Esophagus squamous epithelium (tissue), 4 donors: ENCODE results near the gene ALPL.

Experiments used
- POLR2A ChIP-seq, 4 donors: fragments of 450-650 bp; IDR thresholded peaks; one replicate each; pipeline ENCODE4 v1.6.1; 2017; ENCODE audit warnings: antibody characterized with exemption in 4 of 4, mild to moderate bottlenecking in 4 of 4, moderate library complexity in 3 of 4
- TF ChIP-seq, protein P1 (sequence below), 6 experiments: fragments of 450-650 bp in 4 of 6; fragments of 200-600 bp in 2 of 6; sonication (generic) in 2 of 6; IDR thresholded peaks; one replicate each; pipeline ENCODE4 v1.5.1; 2016 to 2019; ENCODE audit warnings: antibody characterized with exemption in 6 of 6, mild to moderate bottlenecking in 4 of 6, moderate library complexity in 4 of 6

DNA sequence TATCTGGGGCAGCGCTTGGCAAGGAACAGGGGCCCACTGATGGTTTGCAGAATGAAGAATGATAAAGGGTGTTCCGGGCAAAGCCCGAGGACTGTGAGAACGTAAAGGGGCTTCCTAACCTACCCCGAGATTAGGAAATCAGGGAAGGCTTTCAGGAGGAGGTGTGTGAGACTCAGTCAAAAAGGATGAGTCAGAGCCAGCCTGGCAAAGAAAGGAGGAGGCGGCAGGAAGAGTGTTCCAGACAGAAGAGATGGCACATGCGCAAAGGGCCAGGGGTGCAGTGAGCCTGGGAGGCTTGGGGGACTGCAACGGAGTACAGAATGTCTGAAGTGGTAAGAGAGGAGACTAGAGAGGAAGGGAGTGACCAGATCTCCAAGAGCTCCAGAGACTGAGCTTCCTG is 89.7 kb downstream of the ALPL start:
- TF ChIP-seq, protein P1, sequence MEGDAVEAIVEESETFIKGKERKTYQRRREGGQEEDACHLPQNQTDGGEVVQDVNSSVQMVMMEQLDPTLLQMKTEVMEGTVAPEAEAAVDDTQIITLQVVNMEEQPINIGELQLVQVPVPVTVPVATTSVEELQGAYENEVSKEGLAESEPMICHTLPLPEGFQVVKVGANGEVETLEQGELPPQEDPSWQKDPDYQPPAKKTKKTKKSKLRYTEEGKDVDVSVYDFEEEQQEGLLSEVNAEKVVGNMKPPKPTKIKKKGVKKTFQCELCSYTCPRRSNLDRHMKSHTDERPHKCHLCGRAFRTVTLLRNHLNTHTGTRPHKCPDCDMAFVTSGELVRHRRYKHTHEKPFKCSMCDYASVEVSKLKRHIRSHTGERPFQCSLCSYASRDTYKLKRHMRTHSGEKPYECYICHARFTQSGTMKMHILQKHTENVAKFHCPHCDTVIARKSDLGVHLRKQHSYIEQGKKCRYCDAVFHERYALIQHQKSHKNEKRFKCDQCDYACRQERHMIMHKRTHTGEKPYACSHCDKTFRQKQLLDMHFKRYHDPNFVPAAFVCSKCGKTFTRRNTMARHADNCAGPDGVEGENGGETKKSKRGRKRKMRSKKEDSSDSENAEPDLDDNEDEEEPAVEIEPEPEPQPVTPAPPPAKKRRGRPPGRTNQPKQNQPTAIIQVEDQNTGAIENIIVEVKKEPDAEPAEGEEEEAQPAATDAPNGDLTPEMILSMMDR (IDR thresholded peaks at IDR 0.05), result no peak
- TF ChIP-seq POLR2A (IDR thresholded peaks at IDR 0.05), result no peak
